Endodermal cell (in vitro differentiated cells): ENCODE results near the gene UBASH3B. TPM values are rescaled to one million over a fixed set of nuclear protein-coding genes. Genes with fewer than 3 reads are reported as not detected.

Experiments
- DNase-seq: peaks from one replicate; pipeline ENCODE4 v3.0.0-alpha.2; 2017
- H3K27ac ChIP-seq: 2 replicates; pipeline ENCODE4 v1.5.1; 2013; ENCODE audit warnings: mild to moderate bottlenecking, low read depth, low read length, moderate library complexity
- H3K27me3 ChIP-seq: 2 replicates; pipeline ENCODE4 v1.6.1; 2013; ENCODE audit warnings: mild to moderate bottlenecking, low read length, moderate library complexity; ENCODE audit not compliant: insufficient read depth, control insufficient read depth, poor library complexity, severe bottlenecking
- H3K36me3 ChIP-seq: 2 replicates; pipeline ENCODE4 v1.7.0; 2013; ENCODE audit warnings: mild to moderate bottlenecking, low read length, moderate library complexity; ENCODE audit not compliant: control insufficient read depth, insufficient read depth
- H3K4me1 ChIP-seq: one replicate; pipeline ENCODE4 v1.7.0; 2013; ENCODE audit warnings: low read length; ENCODE audit not compliant: control insufficient read depth, insufficient read depth
- H3K4me3 ChIP-seq: 2 replicates; pipeline ENCODE4 v1.5.1; 2013; ENCODE audit warnings: mild to moderate bottlenecking, low read length, moderate library complexity
- H3K9ac ChIP-seq: 2 replicates; pipeline ENCODE4 v1.6.1; 2013; ENCODE audit warnings: mild to moderate bottlenecking, low read length, moderate library complexity; ENCODE audit not compliant: poor library complexity, severe bottlenecking; ENCODE audit errors: extremely low read depth
- H3K9me3 ChIP-seq: 2 replicates; pipeline ENCODE4 v1.6.1; 2013; ENCODE audit warnings: mild to moderate bottlenecking, low read length, moderate library complexity; ENCODE audit not compliant: control insufficient read depth
- H3K27ac Mint-ChIP-seq: 2 replicates; pipeline ENCODE4 v1.8.0; 2020; ENCODE audit warnings: mixed read lengths
- H3K27me3 Mint-ChIP-seq: 2 replicates; pipeline ENCODE4 v1.8.0; 2021; ENCODE audit warnings: mild to moderate bottlenecking, mixed read lengths; ENCODE audit not compliant: insufficient read depth
- H3K36me3 Mint-ChIP-seq: 2 replicates; pipeline ENCODE4 v1.8.0; 2020; ENCODE audit warnings: low read depth, mixed read lengths
- H3K4me1 Mint-ChIP-seq: 2 replicates; pipeline ENCODE4 v1.8.0; 2020; ENCODE audit warnings: mixed read lengths
- H3K4me3 Mint-ChIP-seq: 2 replicates; pipeline ENCODE4 v1.8.0; 2020; ENCODE audit warnings: mild to moderate bottlenecking, moderate library complexity, mixed read lengths
- H3K9me3 Mint-ChIP-seq: 2 replicates; pipeline ENCODE4 v1.8.0; 2020; ENCODE audit warnings: mild to moderate bottlenecking, mixed read lengths
- WGBS, 2 experiments: methylation state at CpG; one replicate each; pipeline versions ENCODE4 v1.1.5 to v1.1.7; 2013; ENCODE audit warnings: missing lambda C conversion rate in 2 of 2, mixed read lengths in 1 of 2; ENCODE audit not compliant: insufficient coverage in 1 of 2, insufficient read length in 1 of 2; 5-methylcytosine and 5-hydroxymethylcytosine counted together
- total RNA-seq, 2 donors: library from RNA; stranded (reverse); fragmentation: NEBNext Ultra II Directional in 1 of 2; extraction: Animal tissue kit (Norgen Biotek cat#: 25700) in 1 of 2; gene quantifications; 2 replicates in 1 of 2; 3 replicates in 1 of 2; pipeline ENCODE4 v1.2.1, GENCODE V29; 2021
- TF ChIP-seq, protein P1 (sequence below): fragments of 200-600 bp; sonication (generic); conservative IDR thresholded peaks from 2 replicates; pipeline ENCODE4 v1.5.0; 2021; ENCODE audit warnings: antibody characterized with exemption, mild to moderate bottlenecking

UBASH3B gene
- total RNA-seq, 2 donors from 2014 or later: 6.0 to 9.0 TPM

DNA sequence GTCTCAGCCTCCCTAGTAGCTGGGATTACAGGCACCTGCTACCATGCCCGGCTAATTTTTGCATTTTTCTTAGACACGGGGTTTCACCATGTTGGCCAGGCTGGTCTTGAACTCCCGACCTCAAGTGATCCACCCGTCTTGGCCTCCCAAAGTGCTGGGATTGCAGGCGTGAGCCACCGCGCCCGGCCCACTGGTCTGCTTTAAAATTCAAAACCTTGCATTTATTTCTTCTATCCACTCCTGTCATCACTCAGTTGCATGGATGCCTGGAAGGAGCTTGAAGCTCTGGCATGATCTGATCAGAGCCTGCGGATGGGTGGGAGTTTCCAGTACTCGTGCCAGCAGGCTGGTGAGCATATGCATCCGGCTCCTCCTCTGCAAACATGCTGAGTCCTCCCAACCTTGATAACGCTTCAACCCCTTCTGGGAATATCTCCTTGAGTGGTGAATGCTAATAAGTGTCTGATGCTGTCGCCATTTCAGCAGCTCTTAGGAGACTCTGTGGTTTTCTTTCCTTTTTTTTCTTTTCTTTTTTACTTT is 39.6 kb downstream of the UBASH3B start:
- Histone ChIP-seq H3K36me3 (no peaks in the 10 kb centered on the region), H3K4me1 (no peaks in the 10 kb centered on the region), H3K27me3 (no peaks in the 10 kb centered on the region), H3K9ac (no peak overlapping the region), H3K9me3 (no peaks in the 10 kb centered on the region), H3K27ac (no peak overlapping the region), H3K4me3 (no peak overlapping the region)
- no peak for DNase-seq
- TF ChIP-seq, protein P1, sequence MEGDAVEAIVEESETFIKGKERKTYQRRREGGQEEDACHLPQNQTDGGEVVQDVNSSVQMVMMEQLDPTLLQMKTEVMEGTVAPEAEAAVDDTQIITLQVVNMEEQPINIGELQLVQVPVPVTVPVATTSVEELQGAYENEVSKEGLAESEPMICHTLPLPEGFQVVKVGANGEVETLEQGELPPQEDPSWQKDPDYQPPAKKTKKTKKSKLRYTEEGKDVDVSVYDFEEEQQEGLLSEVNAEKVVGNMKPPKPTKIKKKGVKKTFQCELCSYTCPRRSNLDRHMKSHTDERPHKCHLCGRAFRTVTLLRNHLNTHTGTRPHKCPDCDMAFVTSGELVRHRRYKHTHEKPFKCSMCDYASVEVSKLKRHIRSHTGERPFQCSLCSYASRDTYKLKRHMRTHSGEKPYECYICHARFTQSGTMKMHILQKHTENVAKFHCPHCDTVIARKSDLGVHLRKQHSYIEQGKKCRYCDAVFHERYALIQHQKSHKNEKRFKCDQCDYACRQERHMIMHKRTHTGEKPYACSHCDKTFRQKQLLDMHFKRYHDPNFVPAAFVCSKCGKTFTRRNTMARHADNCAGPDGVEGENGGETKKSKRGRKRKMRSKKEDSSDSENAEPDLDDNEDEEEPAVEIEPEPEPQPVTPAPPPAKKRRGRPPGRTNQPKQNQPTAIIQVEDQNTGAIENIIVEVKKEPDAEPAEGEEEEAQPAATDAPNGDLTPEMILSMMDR: no peak
- H3K4me3 Mint-ChIP-seq: no peak overlapping the region
- peaks cover 5% of the 10 kb centered on the region for H3K4me1 Mint-ChIP-seq
- no peaks in the 10 kb centered on the region for H3K27me3 Mint-ChIP-seq
- no peak overlapping the region for H3K27ac Mint-ChIP-seq
- no peaks in the 10 kb centered on the region for H3K9me3 Mint-ChIP-seq
- 96 to 98% methylated on average over 5 to 13 of the region's 13 CpGs for WGBS, 2 experiments
- no peaks in the 10 kb centered on the region for H3K36me3 Mint-ChIP-seq

DNA sequence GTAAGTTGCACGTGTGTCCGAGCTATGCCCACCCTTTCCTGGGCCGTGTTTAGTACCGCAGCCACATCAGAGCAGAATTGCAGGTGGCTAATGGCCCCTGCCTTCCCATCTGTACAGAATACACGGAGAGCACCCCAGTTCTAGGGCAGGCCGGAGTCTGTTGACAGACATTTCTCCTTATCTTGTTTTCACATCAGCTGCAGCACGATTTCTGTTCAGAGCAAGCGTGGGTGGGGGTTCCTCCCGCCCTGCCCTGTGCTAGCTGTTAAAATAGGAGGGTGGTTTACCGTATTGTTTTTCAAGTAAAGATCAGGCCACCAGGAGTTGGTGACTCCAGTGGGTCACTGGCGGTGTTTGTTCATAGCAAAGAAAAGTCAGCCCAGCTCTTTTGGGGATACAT is 41.1 kb downstream of the UBASH3B start:
- TF ChIP-seq, protein P1: no peak
- no peaks in the 10 kb centered on the region for H3K27me3 ChIP-seq

DNA sequence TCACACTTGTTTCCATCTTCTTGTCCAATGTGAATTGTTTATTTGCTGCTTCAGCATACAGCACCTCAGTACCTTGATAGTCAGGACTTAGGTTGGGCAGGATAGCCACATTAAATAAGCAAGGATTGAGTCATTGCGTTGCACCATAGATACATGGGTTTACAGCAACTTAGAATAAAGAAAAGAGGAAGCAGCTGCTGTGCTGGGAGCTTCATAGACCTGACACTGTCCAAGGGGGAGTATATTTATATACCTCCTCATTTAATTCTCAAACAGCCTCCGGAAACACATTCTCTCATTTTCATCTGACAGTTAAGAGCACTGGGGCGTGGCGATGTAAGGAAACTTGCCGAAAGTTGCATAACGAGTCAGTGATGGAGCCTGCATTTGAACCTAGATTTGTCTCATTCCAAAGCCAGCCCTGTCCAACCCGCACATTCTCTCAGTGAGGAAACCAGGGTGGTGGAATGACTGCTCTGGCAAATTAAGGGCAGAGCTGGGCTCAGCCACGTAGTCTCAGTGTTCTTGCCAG is 42.2 kb downstream of the UBASH3B start:
- peaks cover 2% of the 10 kb centered on the region for H3K4me1 Mint-ChIP-seq
- no peak overlapping the region for H3K27ac ChIP-seq

More for the DNA sequence above, 41.1 kb downstream of the UBASH3B start:
- no peak overlapping the region for H3K4me3 ChIP-seq
- no peak overlapping the region for H3K27ac ChIP-seq
- H3K9ac ChIP-seq: no peak overlapping the region
- Mint-ChIP-seq H3K27ac (no peak overlapping the region), H3K36me3 (no peaks in the 10 kb centered on the region), H3K27me3 (no peaks in the 10 kb centered on the region), H3K4me1 (peaks cover 5% of the 10 kb centered on the region), H3K4me3 (no peak overlapping the region), H3K9me3 (no peaks in the 10 kb centered on the region)
- no peaks in the 10 kb centered on the region for H3K4me1 ChIP-seq
- DNase-seq: no peak
- WGBS, 2 experiments: 90 to 95% methylated on average over 3 to 11 of the region's 11 CpGs
- H3K36me3 ChIP-seq: no peaks in the 10 kb centered on the region
- no peaks in the 10 kb centered on the region for H3K9me3 ChIP-seq

More for the DNA sequence above, 42.2 kb downstream of the UBASH3B start:
- H3K27me3 ChIP-seq: no peaks in the 10 kb centered on the region
- Mint-ChIP-seq H3K9me3 (no peaks in the 10 kb centered on the region), H3K4me3 (no peak overlapping the region), H3K27ac (no peak overlapping the region), H3K36me3 (no peaks in the 10 kb centered on the region), H3K27me3 (no peaks in the 10 kb centered on the region)
- no peaks in the 10 kb centered on the region for H3K9me3 ChIP-seq
- no peak overlapping the region for H3K4me3 ChIP-seq
- TF ChIP-seq, protein P1: no peak
- DNase-seq: no peak
- 93 to 95% methylated on average over 7 to 8 of the region's 8 CpGs for WGBS, 2 experiments
- no peak overlapping the region for H3K9ac ChIP-seq
- no peaks in the 10 kb centered on the region for H3K4me1 ChIP-seq
- H3K36me3 ChIP-seq: no peaks in the 10 kb centered on the region
